COLO668 (cell line): ENCODE results near the gene WDFY3.
"Not testable (repeated sequence)": the region's sequence is repeated elsewhere in the genome, so short reads cannot be mapped to it uniquely, and the experiment has no call there.

ENCODE experiments used
- DNase-seq: peaks from one replicate; lab custom pipeline; 2025; ENCODE audit not compliant: unreplicated experiment; lab: John Stamatoyannopoulos, UW

WDFY3 gene

GRCh38 chr4:84866295-84866694, 100.2 kb downstream of the WDFY3 start:
- DNase-seq: no peak

- DNase-seq: no peak
These were observed 100.9 kb downstream of the WDFY3 start for GRCh38 chr4:84865600-84865999.

GRCh38 chr4:84862064-84862463, 104.4 kb downstream of the WDFY3 start:
- no peak for DNase-seq

GRCh38 chr4:84857296-84857695, 109.2 kb downstream of the WDFY3 start:
- no peak for DNase-seq

GRCh38 chr4:84856468-84857049, 109.9 kb downstream of the WDFY3 start:
- DNase-seq: no peak

- DNase-seq: peak; percentile 30
These were observed 110.7 kb downstream of the WDFY3 start for GRCh38 chr4:84855774-84856173.

GRCh38 chr4:84852081-84852480, 114.4 kb downstream of the WDFY3 start:
- DNase-seq: peak; percentile 44

GRCh38 chr4:84849051-84849640, 117.3 kb downstream of the WDFY3 start:
- no peak for DNase-seq

GRCh38 chr4:84848432-84848831, 118.1 kb downstream of the WDFY3 start:
- DNase-seq: no peak

- DNase-seq: no peak
These were observed 118.5 kb downstream of the WDFY3 start for GRCh38 chr4:84847978-84848377.

- no peak for DNase-seq
These were observed 119.5 kb downstream of the WDFY3 start for GRCh38 chr4:84846985-84847384.

- DNase-seq: no peak
These were observed 125.1 kb downstream of the WDFY3 start for GRCh38 chr4:84841435-84841834.

- DNase-seq: no peak
These were observed 128.7 kb downstream of the WDFY3 start for GRCh38 chr4:84837751-84838150.

GRCh38 chr4:84829633-84830032, 136.9 kb downstream of the WDFY3 start:
- DNase-seq: not testable (repeated sequence)

GRCh38 chr4:84826681-84827080, 139.8 kb downstream of the WDFY3 start:
- no peak for DNase-seq

- DNase-seq: no peak
These were observed 140.7 kb downstream of the WDFY3 start for GRCh38 chr4:84825701-84826341.

GRCh38 chr4:84821064-84821463, 145.4 kb downstream of the WDFY3 start:
- no peak for DNase-seq

- DNase-seq: peak; percentile 32
These were observed 152.3 kb downstream of the WDFY3 start for GRCh38 chr4:84814094-84814750.

GRCh38 chr4:84809946-84810345, 156.5 kb downstream of the WDFY3 start:
- no peak for DNase-seq

- no peak for DNase-seq
These were observed 158.2 kb downstream of the WDFY3 start for GRCh38 chr4:84808332-84808731.

- DNase-seq: not testable (repeated sequence)
These were observed 159.9 kb downstream of the WDFY3 start for GRCh38 chr4:84806541-84806940.

GRCh38 chr4:84804136-84804535, 162.4 kb downstream of the WDFY3 start:
- no peak for DNase-seq
